Measurements from ENCODE around the gene MXI1.
A peak's percentile ranks its signal among the peaks of the same experiment; 100 is the strongest.

MXI1 gene

DNA sequence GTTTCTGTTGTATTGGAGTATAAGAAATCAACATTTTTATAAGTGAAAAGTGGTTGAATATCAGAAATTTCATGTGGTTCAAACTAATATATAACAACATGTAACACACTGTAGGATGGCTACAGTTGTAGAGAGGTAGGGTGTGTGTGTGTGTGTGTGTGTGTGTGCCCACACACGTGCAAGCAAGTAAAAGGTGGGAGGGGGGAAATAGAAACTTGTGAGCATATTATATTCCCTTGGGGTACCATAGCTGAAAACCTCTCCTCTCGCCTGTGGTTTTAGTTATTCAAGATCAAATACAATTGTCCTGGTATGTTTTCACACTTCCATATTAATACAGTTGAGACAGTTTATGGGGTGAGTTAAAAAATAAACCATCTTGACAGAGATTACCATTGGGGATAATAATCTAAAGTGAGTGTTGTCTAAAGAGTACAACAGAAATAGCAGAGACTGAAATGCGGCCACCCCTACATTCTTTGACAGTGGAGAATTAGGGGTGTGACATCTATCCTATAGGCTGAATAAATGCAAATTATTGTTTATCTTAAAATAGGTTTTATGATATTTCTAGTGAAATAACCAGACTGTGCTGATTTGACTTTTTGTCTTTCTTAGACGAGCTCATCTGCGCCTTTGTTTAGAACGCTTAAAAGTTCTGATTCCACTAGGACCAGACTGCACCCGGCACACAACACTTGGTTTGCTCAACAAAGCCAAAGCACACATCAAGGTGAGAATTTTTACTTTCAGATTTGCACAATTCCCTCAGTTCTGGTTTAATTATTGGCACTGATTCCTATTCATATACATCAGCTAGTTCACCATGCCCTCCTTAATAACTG, 71.4 kb downstream of the MXI1 start:
- no peak for DNase-seq

DNA sequence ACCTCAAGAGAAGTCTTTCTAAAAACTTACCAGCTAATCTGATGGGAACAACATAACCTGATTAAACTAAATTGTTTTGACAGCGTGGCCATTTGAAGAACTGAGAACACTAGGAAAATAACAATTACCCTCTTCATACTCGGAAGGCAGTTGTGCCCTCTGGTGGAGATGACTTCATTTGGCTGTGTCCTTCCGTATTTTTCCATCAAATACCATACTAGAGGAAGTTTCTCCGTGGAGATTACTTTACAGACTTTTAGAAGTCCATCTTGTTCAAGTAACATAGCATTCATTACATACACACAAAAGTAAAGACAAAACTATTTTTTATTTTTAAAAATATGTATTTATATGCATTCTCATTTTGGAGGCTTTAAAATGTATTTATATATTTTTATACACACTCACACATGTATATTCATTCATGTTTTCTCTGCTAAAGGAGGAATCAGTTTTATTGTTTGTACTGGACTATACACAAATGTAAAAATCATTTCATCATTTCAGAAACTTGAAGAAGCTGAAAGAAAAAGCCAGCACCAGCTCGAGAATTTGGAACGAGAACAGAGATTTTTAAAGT, 72.1 kb downstream of the MXI1 start:
- peak; percentile 50 for DNase-seq

DNA sequence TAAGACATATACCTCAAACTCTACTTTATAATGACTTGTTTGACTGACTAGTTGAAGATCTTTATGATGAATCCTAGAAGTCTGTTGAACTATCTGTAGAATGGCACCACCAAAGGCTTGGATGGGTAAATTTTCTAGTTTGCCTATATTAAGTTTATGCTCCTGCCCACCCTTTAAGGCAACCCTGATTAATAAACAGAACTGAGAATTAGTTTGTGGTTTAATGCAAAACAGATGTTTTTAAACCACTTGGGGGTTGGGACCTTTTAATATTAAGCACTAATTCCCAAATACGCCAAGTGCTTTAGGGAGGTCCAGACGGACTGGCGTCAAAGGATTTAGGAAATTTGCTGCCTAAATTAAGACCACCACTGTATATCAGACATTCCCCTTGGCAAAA, 76.9 kb downstream of the MXI1 start:
- no peak for DNase-seq

DNA sequence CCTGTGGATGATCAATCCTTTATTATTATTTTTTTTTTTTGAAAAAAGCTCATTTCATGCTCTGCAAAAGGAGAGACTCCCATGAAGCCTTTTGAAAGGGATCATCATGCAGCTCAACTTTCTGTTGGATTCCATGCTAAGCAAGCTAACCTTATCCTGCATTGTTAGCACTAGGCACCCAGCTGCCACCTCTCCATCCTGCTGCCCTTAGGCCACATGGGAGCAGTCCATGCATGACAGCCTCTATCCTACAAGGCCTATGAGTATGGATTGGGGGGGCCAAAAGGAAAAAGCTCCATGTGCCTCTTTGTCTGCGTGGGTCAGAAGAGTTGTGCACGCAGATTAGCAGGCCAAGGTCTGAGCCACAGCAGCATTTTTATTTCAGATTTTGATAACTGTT, 78.1 kb downstream of the MXI1 start:
- no peak for DNase-seq

DNA sequence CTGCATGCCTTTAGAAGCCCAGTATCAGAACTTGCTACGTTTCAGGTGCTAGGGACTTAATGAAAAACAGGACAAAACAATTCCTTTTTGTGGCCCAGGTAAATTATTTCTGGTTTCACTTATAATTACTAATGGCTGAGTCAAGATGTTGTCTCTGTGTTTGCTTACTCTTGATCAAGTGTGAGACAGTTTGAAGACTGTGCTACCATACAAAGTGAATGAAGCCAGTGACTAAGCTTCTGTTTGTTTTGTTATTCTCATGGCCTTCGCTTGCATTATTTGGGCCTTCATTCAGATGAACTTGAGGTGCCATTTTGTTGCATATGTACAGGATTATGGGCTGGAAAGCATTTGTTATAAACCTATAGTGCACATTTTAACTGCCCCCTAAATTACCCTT, 79.4 kb downstream of the MXI1 start:
- no peak for DNase-seq

DNA sequence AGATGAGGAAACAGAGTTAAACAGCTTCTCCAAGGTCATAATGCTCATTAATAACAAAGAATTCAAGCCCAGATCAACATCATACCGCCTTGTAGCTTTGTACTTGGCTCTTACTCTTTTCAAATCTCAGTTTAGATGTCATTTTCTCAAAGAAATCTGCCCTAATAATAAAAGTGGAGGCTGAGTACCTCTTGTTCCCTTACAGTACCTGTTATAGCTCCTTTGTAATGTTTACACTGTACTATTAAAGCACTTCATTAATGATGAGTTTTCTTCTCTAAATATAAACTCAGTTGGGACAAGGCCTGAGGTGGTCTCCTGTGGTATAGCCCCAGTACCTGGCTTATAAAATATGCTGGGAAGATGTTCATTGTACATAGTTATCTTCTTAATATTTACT, 89.6 kb downstream of the MXI1 start:
- DNase-seq: no peak

DNA sequence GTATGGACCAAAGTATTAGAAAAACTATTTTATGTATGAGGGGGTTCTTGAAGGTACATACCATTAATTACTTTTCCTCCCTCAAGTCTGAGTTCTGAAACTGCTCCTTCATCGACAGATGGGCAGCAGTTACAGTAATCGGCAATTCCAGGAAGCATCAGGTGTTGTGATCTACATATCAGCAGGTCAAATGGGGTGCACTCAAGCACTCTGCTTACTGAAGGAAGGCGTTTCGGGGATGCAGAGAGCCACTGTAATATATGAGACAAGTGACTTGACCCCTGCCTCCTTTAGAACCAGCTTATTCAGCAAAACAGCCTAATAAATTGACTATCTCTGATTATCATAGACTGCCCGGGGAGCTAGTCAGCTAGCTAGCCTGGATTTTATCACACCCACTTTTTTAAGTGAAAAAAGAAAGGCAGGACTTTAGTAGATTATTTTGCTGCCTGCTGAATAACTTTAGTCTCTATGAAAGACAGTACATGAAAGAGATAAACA, 93.1 kb downstream of the MXI1 start:
- DNase-seq: no peak

DNA sequence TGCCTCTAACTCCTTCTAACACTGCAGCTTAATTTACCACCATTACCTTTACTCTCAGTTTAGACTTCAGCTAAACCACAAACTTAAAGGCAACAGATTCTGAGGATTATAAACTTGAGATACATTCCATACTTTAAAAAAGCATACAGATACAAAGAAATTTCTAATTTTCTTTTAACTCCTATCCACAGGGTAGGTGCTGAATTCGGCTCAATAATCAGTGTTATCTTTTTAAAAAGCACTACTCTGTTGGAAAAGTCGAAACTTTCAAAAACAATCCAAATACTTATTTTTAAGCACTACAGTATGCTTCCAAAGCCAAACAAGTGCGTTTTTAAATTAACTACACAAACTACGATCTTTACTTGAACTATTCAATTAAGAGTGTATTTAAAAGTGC, 96.3 kb downstream of the MXI1 start:
- no peak for DNase-seq

DNA sequence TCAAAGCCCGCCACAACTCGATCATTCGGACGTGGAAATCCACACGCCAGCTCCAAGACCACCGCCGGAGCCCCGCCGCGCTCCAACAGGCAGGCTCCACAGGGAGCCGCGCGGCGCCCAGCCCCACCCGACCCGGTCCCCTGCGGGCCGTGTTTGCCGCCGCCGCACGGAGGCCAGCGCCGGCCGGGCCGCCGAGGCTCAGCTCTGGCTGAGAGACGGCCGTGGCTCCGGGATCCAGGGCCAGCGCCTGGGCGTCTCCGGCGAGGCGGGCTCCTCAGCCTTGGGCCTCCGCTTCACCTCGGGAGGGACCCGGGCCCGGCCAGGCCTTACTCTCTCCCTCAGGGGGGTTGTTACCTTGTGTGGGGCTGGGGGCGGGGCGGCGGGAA, 97.0 kb downstream of the MXI1 start:
- DNase-seq: peak; percentile 28

DNA sequence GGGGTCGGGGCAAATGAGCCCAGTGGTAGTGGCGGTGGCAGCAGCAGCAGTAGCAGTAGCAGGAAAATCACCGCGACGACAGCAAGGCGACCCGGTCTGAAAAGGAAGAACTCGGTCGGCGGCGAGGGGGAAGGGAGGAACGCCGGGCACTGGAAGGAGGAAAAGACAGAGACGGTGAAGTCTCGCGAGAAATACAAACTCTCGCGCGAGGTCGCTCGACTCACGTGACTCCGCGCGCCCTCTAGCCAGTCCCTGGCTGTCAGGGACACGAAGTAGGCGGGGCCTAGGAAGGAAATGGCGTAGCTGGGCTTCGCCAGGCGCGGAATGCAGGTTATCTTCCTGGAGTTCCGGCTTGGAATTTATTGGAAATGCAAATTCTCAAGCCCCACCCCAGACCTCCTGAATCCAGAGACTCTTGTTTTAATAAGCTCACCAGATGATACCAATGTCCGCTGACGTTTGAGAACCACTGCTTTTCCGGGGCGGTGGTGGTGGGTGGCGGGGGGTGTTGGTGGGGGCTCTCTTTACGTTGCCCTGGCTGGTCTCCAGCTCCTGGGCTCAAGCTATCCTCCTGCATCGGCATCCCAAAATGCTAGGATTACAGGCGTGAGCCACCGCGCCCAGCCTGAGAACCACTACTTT, 97.5 kb downstream of the MXI1 start, which contains the start of gene SMNDC1:
Gene SMNDC1 (minus strand): TSS at position 141 of the 642 bp plus-strand sequence. CDS start 1,333 bp downstream, outside the sequence.
- DNase-seq: peak; percentile 96

DNA sequence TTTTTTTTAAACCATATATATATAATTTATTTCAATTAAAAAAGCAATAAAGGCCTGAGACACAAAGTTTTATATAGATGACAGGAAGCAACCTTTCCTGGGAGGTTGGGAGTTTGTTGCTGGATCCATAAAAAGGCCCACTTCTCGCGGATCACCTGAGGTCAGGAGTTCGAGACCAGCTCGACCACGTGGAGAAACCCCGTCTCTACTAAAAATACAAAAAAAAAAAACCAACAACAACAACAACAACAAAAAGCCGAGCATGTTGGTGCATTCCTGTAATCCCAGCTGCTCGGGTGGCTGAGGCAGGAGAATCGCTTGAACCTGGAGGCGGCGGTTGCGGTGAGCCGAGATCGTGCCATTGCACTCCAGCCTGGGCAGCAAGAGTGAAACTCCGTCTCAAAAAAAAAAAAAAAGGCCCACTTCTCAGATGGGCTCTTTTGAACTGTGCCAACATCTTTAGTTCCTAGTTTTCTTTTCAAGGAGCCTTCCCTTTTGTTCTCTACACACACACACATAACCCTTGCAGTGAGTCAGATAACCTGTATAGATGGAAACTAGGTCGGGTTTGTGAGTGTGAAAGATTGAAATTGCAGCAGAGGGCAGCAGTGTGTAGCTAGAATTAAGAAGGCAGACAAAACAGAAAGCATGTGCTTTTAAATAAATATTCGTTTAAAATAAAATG, 98.5 kb downstream of the MXI1 start:
- peak; percentile 73 for DNase-seq

DNA sequence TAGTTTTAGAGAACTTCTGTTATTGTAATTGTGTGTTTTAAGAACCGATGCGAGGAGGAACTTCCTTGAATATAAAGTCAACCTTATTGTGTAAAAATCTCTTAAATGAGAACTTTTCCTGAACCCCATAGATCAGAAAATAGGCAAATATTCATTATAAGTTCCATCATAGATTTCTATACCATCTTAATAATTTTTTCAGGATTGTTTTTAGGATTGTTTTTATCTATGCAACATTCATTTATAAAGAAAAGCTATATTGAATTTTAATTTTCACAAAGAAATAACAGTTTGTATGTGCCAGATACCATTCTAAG, 99.0 kb downstream of the MXI1 start:
- no peak for DNase-seq

DNA sequence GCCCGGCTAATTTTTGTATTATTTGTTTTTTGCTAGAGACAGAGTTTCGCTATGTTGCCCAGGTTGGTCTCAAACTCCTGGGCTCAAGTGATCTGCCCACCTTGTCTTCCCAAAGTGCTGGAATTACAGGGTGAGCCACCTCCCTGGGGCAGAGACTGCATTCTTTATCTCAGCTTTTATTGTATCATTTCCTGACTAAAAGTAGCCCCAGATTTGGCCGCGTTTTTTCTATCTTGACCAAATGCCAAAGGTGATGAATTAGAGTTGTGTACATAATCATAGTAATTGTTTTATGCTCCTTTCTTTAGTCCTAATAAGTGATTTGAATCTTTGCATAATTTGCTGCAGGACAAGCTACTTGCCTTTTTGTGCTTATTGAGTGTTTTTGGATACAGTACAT, 100.4 kb downstream of the MXI1 start:
- no peak for DNase-seq

DNA sequence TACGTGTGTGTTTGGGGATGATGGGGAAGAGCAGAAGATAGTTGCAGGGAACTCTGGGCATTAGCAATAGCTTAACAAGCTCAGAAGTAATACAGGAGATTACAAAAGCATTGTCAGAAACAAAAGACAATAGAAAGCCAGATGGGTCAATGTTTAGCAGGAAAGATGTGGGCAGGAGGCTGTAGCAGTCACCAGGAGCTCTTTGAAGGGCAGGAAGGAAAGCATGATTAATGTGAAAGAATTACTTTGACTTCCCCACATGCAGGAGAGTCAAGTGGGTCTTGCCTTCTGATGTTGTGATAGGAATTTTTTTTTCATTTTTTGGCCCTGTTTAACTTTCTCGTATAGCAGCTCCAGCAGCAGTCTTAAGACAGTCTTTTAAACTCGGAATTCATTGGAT, 103.3 kb downstream of the MXI1 start:
- DNase-seq: no peak

DNA sequence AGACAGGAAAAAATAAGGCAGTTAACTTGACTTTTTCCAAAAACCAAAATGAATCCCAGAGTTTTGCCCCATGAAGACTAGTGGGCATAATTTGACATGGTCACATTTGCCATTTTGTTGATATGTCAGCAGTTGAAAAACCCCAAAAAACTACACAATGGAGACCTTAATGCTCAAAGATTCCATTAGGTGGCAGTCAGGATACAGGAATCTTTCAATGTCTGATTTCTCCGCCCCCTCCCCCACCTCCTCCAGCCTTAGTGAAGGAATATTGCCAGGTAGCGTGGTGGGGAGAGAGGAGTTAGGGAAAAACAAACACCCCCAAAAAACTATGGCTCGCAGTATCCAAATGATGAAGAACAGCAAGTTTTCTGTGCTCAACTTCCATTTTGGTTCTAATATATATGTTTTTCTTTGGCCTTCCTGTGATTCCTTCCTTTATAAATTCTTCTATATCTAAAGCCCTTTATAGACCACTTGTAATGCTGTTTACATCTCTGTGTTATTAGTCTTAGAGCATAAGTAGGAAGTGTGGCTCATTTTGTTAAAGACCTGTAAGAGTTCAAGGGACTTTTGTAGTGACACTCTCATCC, 104.0 kb downstream of the MXI1 start:
- DNase-seq: peak; percentile 63

DNA sequence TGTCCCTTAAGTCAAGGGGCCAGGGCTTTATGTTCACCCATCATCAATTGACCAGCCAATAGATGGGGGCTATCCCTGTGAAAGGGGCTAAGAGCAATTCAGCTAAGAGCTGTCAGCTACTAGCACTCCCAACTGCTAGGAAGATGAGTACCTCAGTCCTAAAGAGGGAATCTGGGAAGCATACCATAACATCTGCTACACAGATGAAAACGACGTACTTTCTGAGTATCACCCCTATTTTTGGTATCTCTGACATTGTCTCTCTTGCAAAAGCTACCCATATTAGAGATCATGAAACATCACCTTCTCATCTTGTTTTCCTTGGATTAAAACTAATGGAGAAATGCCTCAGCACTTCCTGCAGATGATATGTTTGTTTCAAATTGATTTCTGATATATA, 104.8 kb downstream of the MXI1 start:
- no peak for DNase-seq

DNA sequence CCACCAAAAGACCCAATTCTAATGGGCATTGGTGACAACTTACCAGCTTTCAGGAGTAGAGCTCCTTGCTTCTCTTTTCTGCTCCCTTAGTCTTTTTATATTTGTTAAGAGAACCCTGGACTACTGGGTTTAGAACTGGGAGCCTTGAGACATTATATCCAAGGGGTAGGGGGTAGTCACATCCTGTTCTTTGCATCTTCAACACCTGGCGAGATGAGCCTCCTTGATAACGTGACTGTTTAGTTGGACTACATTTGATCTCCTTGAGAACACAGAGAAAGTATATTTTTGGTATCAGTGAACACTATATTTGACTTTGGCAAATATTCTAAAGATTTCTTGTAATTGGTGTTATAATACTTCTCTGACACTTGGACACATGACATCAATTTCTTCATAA, 106.3 kb downstream of the MXI1 start:
- DNase-seq: no peak

DNA sequence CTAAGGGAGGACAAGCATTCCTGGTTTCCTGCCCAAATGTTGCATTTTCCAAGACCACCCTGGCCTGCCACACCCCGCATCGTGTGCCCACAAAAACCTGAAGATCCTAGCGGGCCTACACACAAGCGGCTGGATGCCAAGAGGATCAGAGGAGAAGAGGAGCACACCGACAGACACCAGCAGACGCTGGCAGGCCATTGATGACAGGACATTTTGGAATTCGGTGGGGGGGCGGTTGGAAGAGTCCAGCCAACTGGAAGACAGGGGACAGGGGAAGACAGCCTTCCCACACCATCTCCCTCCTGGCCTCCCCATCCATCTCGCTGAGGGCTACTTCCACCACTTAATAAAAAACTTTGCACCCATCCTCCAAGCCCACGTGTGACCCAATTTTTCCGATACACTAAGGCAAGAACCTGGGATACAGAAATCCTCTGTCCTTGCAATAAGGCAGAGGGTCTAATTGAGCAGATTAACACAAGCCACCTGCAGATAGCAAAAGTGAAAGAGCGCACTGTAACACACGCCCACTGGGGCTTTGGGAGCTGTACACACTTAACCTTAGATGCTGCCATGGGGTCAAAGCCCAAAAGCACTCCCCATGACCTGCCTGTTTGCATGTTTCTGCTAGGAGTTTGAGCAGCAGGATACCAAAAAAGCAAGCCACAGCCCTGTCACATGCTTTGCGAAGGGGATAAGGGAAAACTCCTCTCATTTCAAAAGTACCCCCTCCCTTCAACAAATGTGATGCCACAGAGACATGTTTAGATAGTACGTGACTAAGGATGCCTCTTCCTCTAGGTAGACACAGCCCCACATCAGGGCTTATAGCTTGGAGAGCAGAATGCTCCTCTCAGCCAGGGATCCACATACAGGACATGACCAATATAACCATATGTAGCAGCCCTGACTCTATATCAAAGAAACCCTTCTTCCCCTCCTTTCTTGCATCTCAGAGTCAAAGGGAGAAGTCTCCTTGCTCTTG, 110.8 kb downstream of the MXI1 start:
- no peak for DNase-seq

DNA sequence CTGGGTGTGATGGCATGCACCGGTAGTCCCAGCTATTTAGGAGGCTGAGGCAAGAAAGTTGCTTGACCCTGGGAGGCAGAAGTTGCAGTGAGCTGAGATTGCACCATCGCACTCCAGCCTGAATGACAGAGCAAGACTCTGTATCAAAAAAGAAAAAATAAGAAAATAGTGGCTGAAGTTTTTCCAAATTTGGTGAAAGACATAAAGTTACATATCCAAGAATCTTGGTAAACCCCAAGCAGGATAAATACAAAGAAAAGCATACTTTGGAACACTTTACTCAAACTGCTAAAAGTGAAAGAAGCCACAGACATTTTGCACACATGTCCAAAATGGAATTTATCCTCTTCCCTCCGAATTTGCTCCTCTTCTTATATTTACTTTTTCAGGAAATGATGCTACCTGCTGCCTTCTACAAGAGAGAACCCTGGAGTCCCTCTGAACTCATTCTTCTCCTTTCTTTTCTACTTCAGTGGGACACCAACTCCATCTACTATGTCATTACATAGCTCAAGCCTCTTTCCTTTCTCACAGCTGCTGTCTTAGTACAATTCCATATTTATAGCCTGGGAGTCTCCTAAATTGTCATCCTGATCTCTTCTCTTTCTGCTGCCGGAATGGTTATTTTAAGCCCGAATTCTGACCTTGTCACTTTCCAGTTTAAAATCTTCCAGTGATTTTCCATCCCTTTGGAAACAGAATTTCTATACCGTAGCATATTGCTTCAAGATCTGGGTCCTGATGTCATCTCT, 114.6 kb downstream of the MXI1 start:
- no peak for DNase-seq

DNA sequence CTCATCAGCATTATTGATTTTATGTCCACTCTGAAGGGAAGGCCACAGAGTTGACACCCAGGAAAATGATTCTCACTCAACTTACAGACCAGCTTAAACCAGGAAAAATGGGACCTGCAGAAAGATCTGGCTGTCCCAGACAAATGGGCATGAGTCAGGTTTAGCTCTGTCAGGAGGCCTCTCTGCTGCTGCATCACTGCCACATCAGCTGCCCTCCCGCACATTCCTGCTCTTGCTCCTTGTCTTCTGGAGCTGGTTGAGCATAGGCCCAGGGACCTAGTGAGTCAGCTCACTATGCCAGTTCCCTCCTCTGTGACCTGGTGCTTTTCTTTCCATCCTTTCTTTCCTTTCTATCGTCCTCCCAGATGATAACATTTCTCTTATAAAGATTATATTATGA, 116.1 kb downstream of the MXI1 start:
- DNase-seq: no peak

DNA sequence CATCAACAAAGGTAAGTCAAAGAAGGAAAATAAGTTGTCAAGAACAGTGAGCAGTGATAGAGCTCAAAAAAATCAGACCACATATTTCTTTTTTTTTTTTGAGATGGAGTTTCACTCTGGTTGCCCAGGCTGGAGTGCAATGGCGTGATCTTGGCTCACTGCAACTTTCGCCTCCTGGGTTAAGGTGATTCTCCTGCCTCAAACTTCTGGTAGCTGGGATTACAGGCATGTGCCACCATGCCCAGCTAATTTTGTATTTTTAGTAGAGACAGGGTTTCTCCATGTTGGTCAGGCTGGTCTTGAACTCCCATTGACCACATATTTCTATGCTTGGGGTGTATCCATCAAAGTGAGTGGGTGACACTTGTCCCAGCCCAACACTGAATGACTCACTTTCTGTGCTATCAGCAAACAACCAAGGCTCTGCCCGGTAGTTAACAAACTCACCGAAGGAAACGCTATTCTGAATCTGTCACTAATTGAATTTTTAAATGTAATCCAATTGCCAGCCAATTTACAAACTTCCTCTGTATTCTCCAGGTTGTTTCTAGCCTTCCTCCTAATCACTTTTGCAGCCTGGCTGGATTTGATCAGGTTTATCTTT, 116.9 kb downstream of the MXI1 start:
- DNase-seq: no peak

Measured in RPMI8226 (cell line).